ENCODE measurements around the gene TTLL10. TPM values are rescaled to one million over a fixed set of nuclear protein-coding genes. Genes with fewer than 3 reads are reported as not detected.
A peak's percentile ranks its signal among the peaks of the same experiment; 100 is the strongest.

The TTLL10 gene
- total and polyA plus RNA-seq, 2 of the 8 experiments (the other 6 are each of a cell fraction or from before 2014, with no cell fraction given), result 1.1 to 1.7 TPM

DNA sequence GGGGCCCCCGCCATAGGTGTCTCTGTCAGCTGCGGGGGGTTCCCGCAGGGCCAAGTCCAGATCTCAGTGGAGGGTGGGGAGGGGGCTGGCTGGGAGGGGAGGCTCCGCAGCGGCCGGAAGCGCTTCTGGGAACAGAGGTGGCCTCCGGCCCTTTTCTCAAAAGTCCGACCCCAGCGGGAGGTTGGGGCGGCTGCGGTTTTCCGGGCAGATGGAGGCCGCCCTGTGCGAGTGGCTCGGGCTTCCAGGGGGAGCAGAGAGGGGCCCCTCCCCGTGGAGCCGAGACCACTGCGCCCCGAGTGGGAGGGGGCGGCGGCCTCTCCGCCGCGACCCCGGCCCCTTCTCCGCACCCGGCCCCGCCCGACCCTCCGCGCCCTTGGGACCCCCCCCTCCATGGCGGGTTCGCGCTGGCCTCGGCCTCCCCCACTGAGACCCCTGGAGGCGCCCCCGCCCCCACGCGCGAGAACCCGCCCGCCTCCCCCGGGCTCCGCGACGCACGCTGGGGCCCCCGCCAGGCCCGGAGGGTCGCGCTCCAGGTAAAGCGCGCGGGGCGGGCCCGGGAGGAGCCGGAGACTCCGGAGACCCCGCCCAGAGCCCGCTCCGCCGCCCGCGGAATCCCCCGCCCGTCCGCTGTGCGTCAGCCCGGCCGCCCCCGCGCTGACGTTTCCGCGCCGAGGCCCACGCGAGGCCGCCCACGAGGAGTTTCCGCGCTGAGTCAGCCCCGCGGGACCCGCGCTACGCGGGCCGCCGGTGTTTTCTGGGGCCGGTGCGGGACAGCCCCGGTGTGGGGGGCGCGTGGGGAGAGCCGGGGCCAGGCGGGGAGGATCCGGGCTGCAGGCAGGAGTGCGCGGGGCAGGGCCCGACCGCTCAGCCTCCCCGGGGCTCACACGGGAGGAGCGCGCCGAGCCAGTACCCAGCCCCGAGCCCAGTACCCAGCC, 27.5 kb downstream of the TTLL10 start:
- peak overlapping the region; percentile 23 to 67 (median 30); a peak in 7 of 8 replicates for H3K4me3 ChIP-seq (ENCODE audit: extremely low read depth in 1 of 4, insufficient read depth in 2 of 4, low read depth in 3 of 4, low read length in 4 of 4)
- H3K23ac ChIP-seq (ENCODE audit: insufficient read length), result no peak overlapping the region
- DNase-seq (ENCODE audit: low read depth in 1 of 2, low spot score in 2 of 2), result peak in 1 of 2 experiments; percentile 76
- ChIA-PET CTCF (ENCODE audit: partially characterized antibody) (interaction anchor here (1.0 to 1.2 kb wide), 2 partner anchors 16 to 17 kb away, joined by 3 read pairs; no protein-coding TSS in a partner anchor), POLR2A (ENCODE audit: partially characterized antibody) (interaction anchor here (0.9 to 1.7 kb wide), 3 partner anchors 15 to 179 kb away, joined by 3 to 6 read pairs (median 4); partner anchors contain the start of gene TTLL10)
- H2BK15ac ChIP-seq (ENCODE audit: low read length), result no peak overlapping the region
- no peak overlapping the region for H2AFZ ChIP-seq (ENCODE audit: low read length)
- H3K4me1 ChIP-seq (replicated peaks in 1 of 4; ENCODE audit: control insufficient read depth in 3 of 4, insufficient read depth in 4 of 4, low read length in 3 of 4), result peaks cover 0 to 10% (median under 1%) of the 10 kb centered on the region in 4 experiments; a peak in 4 of 7 replicates
- H3K18ac ChIP-seq (ENCODE audit: extremely low read depth, low read length), result peak overlapping the region; percentile 78; the same call in 1 of the 2 replicates
- H2BK12ac ChIP-seq (ENCODE audit: low read depth, low read length), result no peak overlapping the region
- no peak overlapping the region for H4K91ac ChIP-seq (replicated peaks; ENCODE audit: insufficient read length, low read length)
- peak overlapping the region; percentile 12 to 70; a peak in 3 of 4 replicates for H3K4me2 ChIP-seq (ENCODE audit: insufficient read depth in 1 of 2, low read depth in 2 of 2, low read length in 2 of 2)
- no peaks in the 10 kb centered on the region for H3K36me3 ChIP-seq (ENCODE audit: control insufficient read depth in 2 of 4, insufficient read depth in 4 of 4, low read length in 3 of 4)
- H2BK20ac ChIP-seq (ENCODE audit: low read length), result no peak overlapping the region; the same call in 1 of the 2 replicates
- H3K14ac ChIP-seq (ENCODE audit: insufficient read length), result no peak overlapping the region
- H3K56ac ChIP-seq (replicated peaks; ENCODE audit: insufficient read length, low read depth, low read length), result no peak overlapping the region
- no peaks in the 10 kb centered on the region for H3K79me2 ChIP-seq (ENCODE audit: control insufficient read depth in 1 of 2, insufficient read depth in 2 of 2, low read length in 2 of 2)
- peaks cover 3% of the 10 kb centered on the region; the same call in 1 of the 2 replicates for H3K23me2 ChIP-seq (ENCODE audit: low read depth, low read length)
- no peak overlapping the region for H3K9ac ChIP-seq (replicated peaks in 1 of 4; ENCODE audit: extremely low read depth in 1 of 4, low read depth in 3 of 4, low read length in 3 of 4)
- H4K5ac ChIP-seq (ENCODE audit: insufficient read length, low read depth, low read length), result no peak overlapping the region
- H4K20me1 ChIP-seq (replicated peaks in 1 of 2; ENCODE audit: control insufficient read depth in 1 of 2, insufficient read depth in 2 of 2, low read length in 2 of 2), result no peaks in the 10 kb centered on the region
- no peak overlapping the region for H2BK5ac ChIP-seq (ENCODE audit: low read depth, low read length)
- H2BK120ac ChIP-seq (replicated peaks; ENCODE audit: low read depth, low read length), result no peak overlapping the region
- no peaks in the 10 kb centered on the region for H3K9me3 ChIP-seq (ENCODE audit: insufficient read depth in 2 of 2, low read depth in 1 of 2, low read length in 1 of 2)
- 10% methylated on average over 13 of the region's 109 CpGs; no CpG with 5 or more reads in 1 of the 2 experiments for WGBS, 2 experiments (ENCODE audit: extremely low coverage in 1 of 2, insufficient coverage in 1 of 2, insufficient read length in 1 of 2, insufficient replicate concordance in 2 of 2, low coverage in 1 of 2, low lambda C conversion rate in 2 of 2, missing lambda C conversion rate in 1 of 2)
- no peak for FAIRE-seq
- H3K79me1 ChIP-seq (ENCODE audit: low read depth, low read length), result no peaks in the 10 kb centered on the region
- peak overlapping the region; percentile 68; the same call in 1 of the 2 replicates for H4K8ac ChIP-seq (ENCODE audit: extremely low read depth, insufficient read depth, low read length)
- no peak overlapping the region for H3K27ac ChIP-seq (ENCODE audit: low read depth, low read length)
- H2AK5ac ChIP-seq (ENCODE audit: low read depth, low read length), result no peak overlapping the region
- H3K27me3 ChIP-seq (replicated peaks in 1 of 4; ENCODE audit: control insufficient read depth in 3 of 4, extremely low read depth in 1 of 4, insufficient read depth in 3 of 4, low read length in 3 of 4), result peaks cover 2 to 9% (median 8%) of the 10 kb centered on the region in 4 experiments; a peak in 6 of 7 replicates
- H3K4ac ChIP-seq (replicated peaks; ENCODE audit: insufficient read length, low read depth, low read length), result peak overlapping the region; percentile 81
- TF ChIP-seq EGR1 (IDR thresholded peaks at IDR 0.05; ENCODE audit: borderline replicate concordance, low read depth, low read length) (peak; percentile 57; the same call in 1 of the 2 replicates), SIRT6 (IDR thresholded peaks at IDR 0.05; ENCODE audit: low read length) (no peak), EZH2 (IDR thresholded peaks at IDR 0.05; ENCODE audit: low read depth, low read length, severe bottlenecking) (peak; percentile 13), SP1 (IDR thresholded peaks at IDR 0.05; ENCODE audit: low read depth, low read length) (no peak), SRF (IDR thresholded peaks at IDR 0.05; ENCODE audit: low read depth, low read length) (no peak), HDAC2 (IDR thresholded peaks at IDR 0.05; ENCODE audit: borderline replicate concordance in 1 of 2, low read depth in 2 of 2, low read length in 2 of 2) (0 out of 4 replicates have a peak, but pooled peaks of 1 of the 2 experiments have one; percentile 70), POLR2AphosphoS5 (IDR thresholded peaks at IDR 0.05; ENCODE audit: low read depth, low read length) (no peak)
- TF ChIP-seq, protein P1, sequence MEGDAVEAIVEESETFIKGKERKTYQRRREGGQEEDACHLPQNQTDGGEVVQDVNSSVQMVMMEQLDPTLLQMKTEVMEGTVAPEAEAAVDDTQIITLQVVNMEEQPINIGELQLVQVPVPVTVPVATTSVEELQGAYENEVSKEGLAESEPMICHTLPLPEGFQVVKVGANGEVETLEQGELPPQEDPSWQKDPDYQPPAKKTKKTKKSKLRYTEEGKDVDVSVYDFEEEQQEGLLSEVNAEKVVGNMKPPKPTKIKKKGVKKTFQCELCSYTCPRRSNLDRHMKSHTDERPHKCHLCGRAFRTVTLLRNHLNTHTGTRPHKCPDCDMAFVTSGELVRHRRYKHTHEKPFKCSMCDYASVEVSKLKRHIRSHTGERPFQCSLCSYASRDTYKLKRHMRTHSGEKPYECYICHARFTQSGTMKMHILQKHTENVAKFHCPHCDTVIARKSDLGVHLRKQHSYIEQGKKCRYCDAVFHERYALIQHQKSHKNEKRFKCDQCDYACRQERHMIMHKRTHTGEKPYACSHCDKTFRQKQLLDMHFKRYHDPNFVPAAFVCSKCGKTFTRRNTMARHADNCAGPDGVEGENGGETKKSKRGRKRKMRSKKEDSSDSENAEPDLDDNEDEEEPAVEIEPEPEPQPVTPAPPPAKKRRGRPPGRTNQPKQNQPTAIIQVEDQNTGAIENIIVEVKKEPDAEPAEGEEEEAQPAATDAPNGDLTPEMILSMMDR (IDR thresholded peaks at IDR 0.05; ENCODE audit: control extremely low read depth in 1 of 3, insufficient read depth in 1 of 3, low read depth in 1 of 3, low read length in 3 of 3), result no peak

Data from H1 (cell line).